ENCODE data around the gene TDRD7.

Gene TDRD7

DNA sequence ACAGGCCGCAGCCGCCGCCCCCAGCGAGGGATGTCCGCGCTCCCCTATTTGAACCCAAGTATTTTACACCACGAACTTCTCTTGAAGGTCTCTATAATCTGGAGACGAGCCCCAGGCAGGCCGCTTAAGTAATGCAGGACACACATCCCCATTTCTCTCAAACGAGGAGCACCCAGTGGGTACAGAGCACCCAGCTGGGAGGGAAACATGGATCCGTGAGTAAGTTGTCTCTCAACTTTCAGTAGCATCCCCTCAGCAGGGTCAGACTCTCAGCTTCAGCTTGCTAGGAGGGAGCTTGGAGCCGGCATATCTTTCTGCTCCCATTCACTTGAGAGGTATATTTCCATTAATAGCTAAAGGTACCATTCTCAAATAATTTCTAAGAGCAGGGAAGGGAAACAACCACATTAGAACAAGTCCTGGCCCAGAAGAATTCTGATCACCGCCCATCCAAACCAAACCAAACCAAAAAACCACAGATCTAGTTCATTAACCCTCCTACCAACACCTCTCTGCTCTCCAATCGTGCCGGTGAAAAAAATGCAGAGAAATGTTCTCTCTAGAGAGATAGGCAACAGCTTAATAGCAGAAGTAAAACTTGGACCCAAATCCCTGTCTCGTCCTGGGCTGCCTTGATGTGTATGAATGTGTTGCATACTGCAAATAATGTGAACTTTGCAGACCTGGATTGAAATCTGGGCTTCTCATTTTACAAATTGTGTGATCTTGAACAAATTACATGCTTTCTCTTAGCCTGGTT, 910 bp downstream of the TDRD7 start:
- no peak for TF ChIP-seq POLR2AphosphoS5 (IDR thresholded peaks at IDR 0.05; ENCODE audit: low read depth)
- TF ChIP-seq SPI1 (IDR thresholded peaks at IDR 0.05; ENCODE audit: borderline replicate concordance, low read depth), result no peak
- TF ChIP-seq, protein P1, sequence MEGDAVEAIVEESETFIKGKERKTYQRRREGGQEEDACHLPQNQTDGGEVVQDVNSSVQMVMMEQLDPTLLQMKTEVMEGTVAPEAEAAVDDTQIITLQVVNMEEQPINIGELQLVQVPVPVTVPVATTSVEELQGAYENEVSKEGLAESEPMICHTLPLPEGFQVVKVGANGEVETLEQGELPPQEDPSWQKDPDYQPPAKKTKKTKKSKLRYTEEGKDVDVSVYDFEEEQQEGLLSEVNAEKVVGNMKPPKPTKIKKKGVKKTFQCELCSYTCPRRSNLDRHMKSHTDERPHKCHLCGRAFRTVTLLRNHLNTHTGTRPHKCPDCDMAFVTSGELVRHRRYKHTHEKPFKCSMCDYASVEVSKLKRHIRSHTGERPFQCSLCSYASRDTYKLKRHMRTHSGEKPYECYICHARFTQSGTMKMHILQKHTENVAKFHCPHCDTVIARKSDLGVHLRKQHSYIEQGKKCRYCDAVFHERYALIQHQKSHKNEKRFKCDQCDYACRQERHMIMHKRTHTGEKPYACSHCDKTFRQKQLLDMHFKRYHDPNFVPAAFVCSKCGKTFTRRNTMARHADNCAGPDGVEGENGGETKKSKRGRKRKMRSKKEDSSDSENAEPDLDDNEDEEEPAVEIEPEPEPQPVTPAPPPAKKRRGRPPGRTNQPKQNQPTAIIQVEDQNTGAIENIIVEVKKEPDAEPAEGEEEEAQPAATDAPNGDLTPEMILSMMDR (IDR thresholded peaks at IDR 0.05; ENCODE audit: insufficient read depth, low read length), result no peak
- no peak for TF ChIP-seq GABPA (IDR thresholded peaks at IDR 0.05; ENCODE audit: low read depth)
- TF ChIP-seq, protein P2, sequence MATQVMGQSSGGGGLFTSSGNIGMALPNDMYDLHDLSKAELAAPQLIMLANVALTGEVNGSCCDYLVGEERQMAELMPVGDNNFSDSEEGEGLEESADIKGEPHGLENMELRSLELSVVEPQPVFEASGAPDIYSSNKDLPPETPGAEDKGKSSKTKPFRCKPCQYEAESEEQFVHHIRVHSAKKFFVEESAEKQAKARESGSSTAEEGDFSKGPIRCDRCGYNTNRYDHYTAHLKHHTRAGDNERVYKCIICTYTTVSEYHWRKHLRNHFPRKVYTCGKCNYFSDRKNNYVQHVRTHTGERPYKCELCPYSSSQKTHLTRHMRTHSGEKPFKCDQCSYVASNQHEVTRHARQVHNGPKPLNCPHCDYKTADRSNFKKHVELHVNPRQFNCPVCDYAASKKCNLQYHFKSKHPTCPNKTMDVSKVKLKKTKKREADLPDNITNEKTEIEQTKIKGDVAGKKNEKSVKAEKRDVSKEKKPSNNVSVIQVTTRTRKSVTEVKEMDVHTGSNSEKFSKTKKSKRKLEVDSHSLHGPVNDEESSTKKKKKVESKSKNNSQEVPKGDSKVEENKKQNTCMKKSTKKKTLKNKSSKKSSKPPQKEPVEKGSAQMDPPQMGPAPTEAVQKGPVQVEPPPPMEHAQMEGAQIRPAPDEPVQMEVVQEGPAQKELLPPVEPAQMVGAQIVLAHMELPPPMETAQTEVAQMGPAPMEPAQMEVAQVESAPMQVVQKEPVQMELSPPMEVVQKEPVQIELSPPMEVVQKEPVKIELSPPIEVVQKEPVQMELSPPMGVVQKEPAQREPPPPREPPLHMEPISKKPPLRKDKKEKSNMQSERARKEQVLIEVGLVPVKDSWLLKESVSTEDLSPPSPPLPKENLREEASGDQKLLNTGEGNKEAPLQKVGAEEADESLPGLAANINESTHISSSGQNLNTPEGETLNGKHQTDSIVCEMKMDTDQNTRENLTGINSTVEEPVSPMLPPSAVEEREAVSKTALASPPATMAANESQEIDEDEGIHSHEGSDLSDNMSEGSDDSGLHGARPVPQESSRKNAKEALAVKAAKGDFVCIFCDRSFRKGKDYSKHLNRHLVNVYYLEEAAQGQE (IDR thresholded peaks at IDR 0.05; ENCODE audit: insufficient replicate concordance, low read depth), result no peak
- H3K27ac ChIP-seq (replicated peaks), result peak overlapping the region; percentile 80
- H3K4me3 ChIP-seq (replicated peaks; ENCODE audit: insufficient read depth, low read length), result peak overlapping the region; percentile 87
- DNase-seq (ENCODE audit: low read depth in 1 of 2, low spot score in 1 of 2), result peak in 1 of 2 experiments; percentile 48
- H3K27me3 ChIP-seq (ENCODE audit: insufficient read depth, poor library complexity, severe bottlenecking), result no peaks in the 10 kb centered on the region

DNA sequence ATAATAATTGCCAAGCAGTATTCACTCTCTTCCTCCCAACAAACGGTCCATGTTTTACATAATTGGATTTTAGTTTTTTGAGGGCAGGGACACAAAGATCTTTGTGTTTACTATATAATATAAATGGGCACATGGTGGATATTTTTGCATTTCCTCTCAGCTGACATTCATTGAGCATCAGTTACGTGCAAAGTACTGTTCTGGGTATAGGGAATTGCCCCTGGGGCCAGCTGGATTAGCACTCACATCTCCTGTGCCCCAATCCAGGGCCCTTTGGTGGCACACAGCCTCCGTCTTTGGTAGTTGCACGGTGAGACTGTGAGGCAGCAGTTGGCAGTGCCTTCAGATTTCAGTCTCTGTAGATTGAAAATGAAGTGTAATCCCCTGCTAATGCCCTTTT, 1.6 kb downstream of the TDRD7 start:
- H3K4me3 ChIP-seq (replicated peaks; ENCODE audit: insufficient read depth, low read length), result peak overlapping the region; percentile 87
- no peaks in the 10 kb centered on the region for H3K27me3 ChIP-seq (ENCODE audit: insufficient read depth, poor library complexity, severe bottlenecking)
- TF ChIP-seq, protein P1 (IDR thresholded peaks at IDR 0.05; ENCODE audit: insufficient read depth, low read length), result no peak
- TF ChIP-seq GABPA (IDR thresholded peaks at IDR 0.05; ENCODE audit: low read depth) (no peak), POLR2AphosphoS5 (IDR thresholded peaks at IDR 0.05; ENCODE audit: low read depth) (no peak), SPI1 (IDR thresholded peaks at IDR 0.05; ENCODE audit: borderline replicate concordance, low read depth) (no peak)
- TF ChIP-seq, protein P2 (IDR thresholded peaks at IDR 0.05; ENCODE audit: insufficient replicate concordance, low read depth), result no peak
- no peak overlapping the region; the same call in 1 of the 2 replicates for H3K27ac ChIP-seq (replicated peaks)
- DNase-seq (ENCODE audit: low read depth in 1 of 2, low spot score in 1 of 2), result no peak

DNA sequence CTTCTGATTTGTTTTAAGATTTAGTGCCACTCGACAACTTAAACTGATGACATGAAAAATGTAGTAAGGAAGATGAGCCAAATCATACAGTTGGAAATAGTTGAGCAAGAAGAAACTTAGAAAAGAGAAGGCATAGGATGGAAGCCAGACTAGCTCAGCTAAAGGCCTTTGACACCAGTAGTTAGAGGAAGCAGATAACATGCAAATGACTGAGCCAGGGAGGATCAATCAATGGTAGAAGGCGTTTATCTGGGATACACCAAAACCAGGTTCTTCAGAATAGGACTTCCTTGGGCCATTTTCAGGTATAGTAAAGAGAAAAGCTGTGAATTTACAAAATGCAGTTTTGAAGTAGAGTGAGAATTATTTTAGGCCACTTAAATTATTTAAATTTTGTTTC, 3.2 kb downstream of the TDRD7 start:
- H3K27me3 ChIP-seq (ENCODE audit: insufficient read depth, poor library complexity, severe bottlenecking), result no peaks in the 10 kb centered on the region
- no peak overlapping the region for H3K27ac ChIP-seq (replicated peaks)
- TF ChIP-seq SPI1 (IDR thresholded peaks at IDR 0.05; ENCODE audit: borderline replicate concordance, low read depth) (no peak), POLR2AphosphoS5 (IDR thresholded peaks at IDR 0.05; ENCODE audit: low read depth) (no peak), GABPA (IDR thresholded peaks at IDR 0.05; ENCODE audit: low read depth) (no peak)
- TF ChIP-seq, protein P1 (IDR thresholded peaks at IDR 0.05; ENCODE audit: insufficient read depth, low read length), result no peak
- TF ChIP-seq, protein P2 (IDR thresholded peaks at IDR 0.05; ENCODE audit: insufficient replicate concordance, low read depth), result no peak
- H3K4me3 ChIP-seq (replicated peaks; ENCODE audit: insufficient read depth, low read length), result no peak overlapping the region
- peak; percentile 31 to 38 for DNase-seq (ENCODE audit: low read depth in 1 of 2, low spot score in 1 of 2)

Data from HL-60 (cell line).